Hepatocyte (in vitro differentiated cells): ENCODE results near the gene REXO5.

Experiments
- EZH2 ChIP-seq: fragments of 200-600 bp; sonication (generic); IDR thresholded peaks from 2 replicates; pipeline ENCODE4 v1.6.1; 2016; ENCODE audit warnings: antibody characterized with exemption, mild to moderate bottlenecking, borderline replicate concordance
- EZH2phosphoT487 ChIP-seq: fragments of 200-600 bp; sonication (generic); IDR thresholded peaks from one replicate; pipeline ENCODE4 v1.6.1; 2018; ENCODE audit warnings: antibody characterized with exemption, mild to moderate bottlenecking, low read depth, moderate library complexity; ENCODE audit not compliant: unreplicated experiment, severe bottlenecking
- TF ChIP-seq, protein P1 (sequence below): fragments of 200-600 bp; sonication (generic); IDR thresholded peaks from 2 replicates; pipeline ENCODE4 v1.5.1; 2016; ENCODE audit warnings: antibody characterized with exemption, mild to moderate bottlenecking; ENCODE audit not compliant: poor library complexity

DNA sequence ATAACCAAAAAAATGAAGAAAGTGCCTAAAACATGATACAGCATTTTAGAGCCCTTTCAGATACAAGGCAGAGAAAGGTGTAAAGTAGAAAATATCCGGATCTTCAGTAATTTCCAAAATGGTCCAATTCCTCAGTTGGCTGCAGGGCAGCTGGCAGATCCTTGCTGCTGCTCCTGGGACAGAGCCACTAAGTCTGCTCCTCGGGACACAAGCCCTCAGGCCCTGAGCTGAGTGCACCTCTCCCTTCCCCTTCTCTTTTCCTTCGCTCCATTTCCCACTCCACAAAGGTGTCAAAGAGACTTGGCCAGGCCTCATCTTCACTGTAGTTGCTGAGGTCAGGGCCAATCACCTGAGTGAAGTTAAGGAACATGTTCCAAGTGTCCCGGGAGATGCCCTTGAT, 53.4 kb downstream of the REXO5 start:
- TF ChIP-seq, protein P1, sequence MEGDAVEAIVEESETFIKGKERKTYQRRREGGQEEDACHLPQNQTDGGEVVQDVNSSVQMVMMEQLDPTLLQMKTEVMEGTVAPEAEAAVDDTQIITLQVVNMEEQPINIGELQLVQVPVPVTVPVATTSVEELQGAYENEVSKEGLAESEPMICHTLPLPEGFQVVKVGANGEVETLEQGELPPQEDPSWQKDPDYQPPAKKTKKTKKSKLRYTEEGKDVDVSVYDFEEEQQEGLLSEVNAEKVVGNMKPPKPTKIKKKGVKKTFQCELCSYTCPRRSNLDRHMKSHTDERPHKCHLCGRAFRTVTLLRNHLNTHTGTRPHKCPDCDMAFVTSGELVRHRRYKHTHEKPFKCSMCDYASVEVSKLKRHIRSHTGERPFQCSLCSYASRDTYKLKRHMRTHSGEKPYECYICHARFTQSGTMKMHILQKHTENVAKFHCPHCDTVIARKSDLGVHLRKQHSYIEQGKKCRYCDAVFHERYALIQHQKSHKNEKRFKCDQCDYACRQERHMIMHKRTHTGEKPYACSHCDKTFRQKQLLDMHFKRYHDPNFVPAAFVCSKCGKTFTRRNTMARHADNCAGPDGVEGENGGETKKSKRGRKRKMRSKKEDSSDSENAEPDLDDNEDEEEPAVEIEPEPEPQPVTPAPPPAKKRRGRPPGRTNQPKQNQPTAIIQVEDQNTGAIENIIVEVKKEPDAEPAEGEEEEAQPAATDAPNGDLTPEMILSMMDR = no peak
- TF ChIP-seq EZH2phosphoT487 (no peak), EZH2 (no peak)
